GM12878 (cell line): ENCODE results near the gene ACTMAP. TPM values are rescaled to one million over a fixed set of nuclear protein-coding genes. Genes with fewer than 3 reads are reported as not detected.
A peak's percentile ranks its signal among the peaks of the same experiment; 100 is the strongest.

ENCODE experiments used
- ATAC-seq: fragments of 200-7000 bp; cut with Tn5 transposase; 3 replicates; pipeline ENCODE4 v1.9.1; 2020; ENCODE audit warnings: mild to moderate bottlenecking, moderate library complexity
- BruUV-seq: library from RNA; stranded (reverse); fragments of 400-500 nt; replicated peaks from 2 replicates; lab custom pipeline; 2021; lab: Mats Ljungman, UMichigan
- CTCF ChIA-PET: fragments of 300-600 bp; sonication (Branson Sonifier 250); formaldehyde crosslinking; extraction: SDS; loops from one replicate; lab custom pipeline; 2021; ENCODE audit warnings: inconsistent platforms; lab: Yijun Ruan, JAX
- POLR2A ChIA-PET: fragments of 350-600 bp; formaldehyde crosslinking; extraction: SDS; loops from one replicate; lab custom pipeline; 2021; ENCODE audit warnings: inconsistent platforms; lab: Charles Lee
- RAD21 ChIA-PET: fragments of 300-600 bp; sonication (Branson Sonifier 250); formaldehyde crosslinking; loops from one replicate; lab custom pipeline; 2023; ENCODE audit warnings: antibody characterized with exemption; ENCODE audit not compliant: unreplicated experiment; lab: Charles Lee
- SMC1A ChIA-PET: fragments of 300-600 bp; sonication (Branson Sonifier 250); formaldehyde crosslinking; loops from one replicate; lab custom pipeline; 2023; ENCODE audit not compliant: unreplicated experiment, uncharacterized antibody; lab: Charles Lee
- DNase-seq: peaks from one replicate; pipeline ENCODE4 v3.0.0-alpha.2; 2011; ENCODE audit warnings: low read depth, low spot score
- FAIRE-seq: peaks from 3 replicates; lab custom pipeline; 2011; peaks lifted over from hg19 to GRCh38; lab: Jason Lieb, UNC
- H2AFZ ChIP-seq: 2 replicates; pipeline ENCODE4 v1.6.0; 2011; ENCODE audit warnings: low read depth, low read length, control low read depth; ENCODE audit not compliant: control insufficient read depth
- H3K27ac ChIP-seq: 2 replicates; pipeline ENCODE4 v1.5.1; 2011; ENCODE audit warnings: control low read depth; ENCODE audit not compliant: control insufficient read depth, insufficient read depth
- H3K27me3 ChIP-seq, 2 experiments: replicated peaks in 1 of 2; 2 replicates each; pipeline versions ENCODE4 v1.6.0 to v1.6.1; 2011; ENCODE audit warnings: low read length in 1 of 2; ENCODE audit not compliant: control insufficient read depth in 2 of 2, insufficient read depth in 2 of 2
- H3K36me3 ChIP-seq, 2 experiments: 2 replicates each; pipeline ENCODE4 v1.5.1; 2011; ENCODE audit warnings: low read length in 1 of 2; ENCODE audit not compliant: control insufficient read depth in 2 of 2, insufficient read depth in 2 of 2
- H3K4me1 ChIP-seq: 2 replicates; pipeline ENCODE4 v1.6.1; 2011; ENCODE audit warnings: mild to moderate bottlenecking, low read length, moderate library complexity, mixed read lengths; ENCODE audit not compliant: control insufficient read depth, insufficient read depth
- H3K4me2 ChIP-seq: 2 replicates; pipeline ENCODE4 v1.6.0; 2011; ENCODE audit warnings: control low read depth; ENCODE audit not compliant: control insufficient read depth, insufficient read depth
- H3K4me3 ChIP-seq: fragments of 200-600 bp; sonication (generic); 2 replicates; pipeline ENCODE4 v1.5.1; 2016
- H3K79me2 ChIP-seq: 2 replicates; pipeline ENCODE4 v1.6.0; 2011; ENCODE audit warnings: low read length; ENCODE audit not compliant: control insufficient read depth, insufficient read depth
- H3K9ac ChIP-seq: 2 replicates; pipeline ENCODE4 v1.8.0; 2011; ENCODE audit warnings: low read length, control low read depth, mixed read lengths; ENCODE audit not compliant: control insufficient read depth, insufficient read depth
- H3K9me3 ChIP-seq: replicated peaks from 3 replicates; pipeline ENCODE4 v1.5.1; 2011; ENCODE audit warnings: mild to moderate bottlenecking, low read length; ENCODE audit not compliant: control insufficient read depth, insufficient read depth
- H4K20me1 ChIP-seq: 2 replicates; pipeline ENCODE4 v1.6.0; 2011; ENCODE audit not compliant: control insufficient read depth, insufficient read depth
- JUNB ChIP-seq: IDR thresholded peaks from 2 replicates; pipeline ENCODE4 v1.6.1; 2016; ENCODE audit warnings: antibody characterized with exemption, mild to moderate bottlenecking
- MEF2A ChIP-seq: IDR thresholded peaks from 2 replicates; pipeline ENCODE4 v1.6.1; 2011; ENCODE audit warnings: low read depth, mild to moderate bottlenecking, low read length, moderate library complexity; ENCODE audit not compliant: insufficient read depth
- MXI1 ChIP-seq: fragments of 150-350 bp; IDR thresholded peaks from 2 replicates; pipeline ENCODE4 v1.6.1; 2011; ENCODE audit warnings: low read depth, mild to moderate bottlenecking, inconsistent platforms, low read length, improper control_type of control experiment
- RAD21 ChIP-seq: IDR thresholded peaks from 2 replicates; pipeline ENCODE4 v1.6.1; 2011; ENCODE audit warnings: mild to moderate bottlenecking, low read depth, low read length, moderate library complexity; ENCODE audit not compliant: insufficient read depth
- RUNX3 ChIP-seq: IDR thresholded peaks from 2 replicates; pipeline ENCODE4 v1.6.1; 2012; ENCODE audit warnings: low read length, inconsistent platforms
- SMC3 ChIP-seq: IDR thresholded peaks from 2 replicates; pipeline ENCODE4 v1.6.1; 2011; ENCODE audit warnings: low read length, improper control_type of control experiment, borderline replicate concordance
- WGBS: methylation state at CpG from one replicate; pipeline ENCODE4 v1.1.6; 2016; ENCODE audit warnings: low lambda C conversion rate; ENCODE audit not compliant: insufficient replicate concordance, insufficient coverage; ENCODE audit errors: missing lambda C conversion rate; 5-methylcytosine and 5-hydroxymethylcytosine counted together
- in situ Hi-C: fragments of 300-500 bp; cut with MboI; formaldehyde crosslinking; loops from 9 replicates; pipeline ENCODE4 v1.14.3; 2018; ENCODE audit warnings: mixed read lengths
- intact Hi-C: fragments of 100-400 bp; cut with micrococcal nuclease; formaldehyde crosslinking; loops from one replicate; pipeline ENCODE4 v1.14.2; 2022; ENCODE audit not compliant: unreplicated experiment
- polyA plus RNA-seq, 11 experiments: library from polyadenylated mRNA; depleted of rRNA in 4 of 11; unstranded in 6 of 11; stranded (reverse) in 5 of 11; fragments of >200 nt; fragmentation: Nextera tagmentation in 4 of 11; fragmentation: Illumina TruSeq in 1 of 11; extraction: Ambion mirVana in 4 of 11; extraction: Trizol in 1 of 11; gene quantifications; 1 replicate in 1 of 11; 2 replicates in 10 of 11; pipeline versions ENCODE4 v1.2.1 to v1.2.3, GENCODE V29; 2011 to 2016; ENCODE audit warnings: inconsistent platforms in 2 of 11, missing spikeins in 2 of 11, low read depth in 1 of 11
- total RNA-seq, 4 experiments: library from RNA; depleted of rRNA in 3 of 4; stranded (reverse); fragments of >200 nt in 3 of 4; fragmentation: Illumina TruSeq in 1 of 4; extraction: Trizol in 1 of 4; gene quantifications; 2 replicates each; pipeline versions ENCODE4 v1.2.1 to v1.2.3, GENCODE V29; 2013 to 2021
- TF ChIP-seq, protein P1 (sequence below): IDR thresholded peaks from 2 replicates; pipeline ENCODE4 v1.6.1; 2012; ENCODE audit warnings: low read length, inconsistent platforms
- TF ChIP-seq, protein P2 (sequence below), 3 experiments: IDR thresholded peaks in 2 of 3; conservative IDR thresholded peaks in 1 of 3; 2 replicates each; pipeline ENCODE4 v1.5.1; 2011; ENCODE audit warnings: low read depth in 3 of 3, low read length in 3 of 3, mild to moderate bottlenecking in 3 of 3, control low read depth in 2 of 3, moderate library complexity in 2 of 3, inconsistent platforms in 1 of 3, mixed read lengths in 1 of 3; ENCODE audit not compliant: control insufficient read depth in 2 of 3, insufficient read depth in 1 of 3; ENCODE audit errors: extremely low read depth in 1 of 3

The ACTMAP gene
- total and polyA plus RNA-seq, 10 of the 15 experiments (the other 5 are each of a cell fraction or from before 2014, with no cell fraction given) = 3.0 to 26.2 (median 11.1) TPM

DNA sequence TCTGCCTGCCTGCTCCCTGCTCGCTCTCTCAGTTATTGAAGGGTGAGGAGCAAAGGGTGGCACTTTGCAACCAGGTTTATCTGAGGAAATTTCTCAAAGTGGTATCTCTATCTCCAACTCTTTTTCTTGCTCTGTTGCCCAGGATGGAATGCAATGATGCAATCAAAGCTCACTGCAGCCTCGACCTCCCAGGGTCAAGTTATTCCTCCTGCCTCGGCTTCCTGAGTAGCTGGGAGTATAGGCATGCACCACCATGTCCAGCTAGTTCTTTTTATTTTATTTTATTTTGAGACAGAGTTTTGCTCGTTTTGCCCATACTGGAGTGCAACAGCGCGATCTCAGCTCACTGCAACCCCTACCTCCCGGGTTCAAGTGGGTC, 4.9 kb downstream of the ACTMAP start (continued):
- no peak for TF ChIP-seq MXI1
- TF ChIP-seq JUNB = no peak
- no peak for TF ChIP-seq MEF2A

DNA sequence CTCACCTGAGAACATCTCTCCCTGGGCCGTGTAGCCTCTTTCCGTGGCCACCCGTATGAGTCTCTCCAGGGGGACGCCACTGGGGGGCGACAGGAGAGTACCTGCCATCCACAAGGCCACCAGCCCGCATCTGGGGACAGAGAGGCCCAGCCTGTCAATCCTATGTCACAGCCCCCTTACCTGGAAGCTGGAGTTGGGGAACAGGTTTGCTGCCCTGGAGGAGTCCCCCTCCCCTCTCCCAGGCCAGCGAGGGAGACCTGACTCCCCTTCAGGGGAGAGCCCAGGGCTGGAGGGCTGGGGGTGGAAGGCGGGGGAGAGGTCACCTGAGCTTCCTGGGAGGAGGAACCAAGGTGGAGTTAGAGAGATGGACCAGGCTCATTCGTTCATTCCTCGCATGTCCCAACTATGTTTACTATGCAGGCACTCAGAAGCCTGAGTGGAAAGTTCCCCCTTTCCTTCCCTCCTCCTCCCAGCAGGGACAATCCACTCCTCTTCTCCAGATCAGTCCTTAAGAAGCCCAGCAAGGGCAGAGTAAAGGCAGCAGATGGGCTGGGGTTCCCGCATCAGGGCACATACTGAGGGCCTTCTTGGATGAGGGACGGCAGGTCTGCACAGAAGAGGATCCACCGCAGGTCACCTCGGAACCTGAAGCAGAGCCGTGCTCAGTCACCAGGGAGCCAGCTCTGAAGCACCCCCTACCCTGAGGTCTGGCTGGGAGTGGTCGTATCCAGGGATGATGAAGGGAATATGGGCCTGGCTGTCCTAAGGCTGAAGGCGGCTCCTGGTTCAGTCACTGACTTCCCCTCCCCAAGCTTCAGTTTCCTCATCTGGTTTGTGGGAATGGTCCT, 5.5 kb downstream of the ACTMAP start:
- Histone ChIP-seq H3K36me3 (no peaks in the 10 kb centered on the region; a peak in 3 of 4 replicates), H2AFZ (no peak overlapping the region), H3K27ac (no peak overlapping the region), H3K9me3 (no peaks in the 10 kb centered on the region), H3K4me2 (no peak overlapping the region), H3K9ac (no peak overlapping the region), H3K79me2 (peaks cover 20% of the 10 kb centered on the region), H3K27me3 (no peaks in the 10 kb centered on the region), H4K20me1 (no peaks in the 10 kb centered on the region), H3K4me3 (no peak overlapping the region), H3K4me1 (peaks cover 8% of the 10 kb centered on the region)
- ChIA-PET POLR2A (interaction anchor here (1.2 to 2.1 kb wide), 2 partner anchors 10 to 33 kb away, joined by 4 to 6 read pairs; partner anchors contain the start of gene RAB4B), RAD21 (interaction anchor here (1.1 to 16.3 kb wide), 6 partner anchors 10 to 81 kb away, joined by 3 to 291 read pairs (median 6); partner anchors contain the start of genes MIA and RAB4B), CTCF (interaction anchor here (0.6 to 4.5 kb wide), 7 partner anchors 11 to 590 kb away, joined by 3 to 26 read pairs (median 3); no protein-coding TSS in a partner anchor), SMC1A (interaction anchor here (0.6 to 2.1 kb wide), 9 partner anchors 8 to 339 kb away, joined by 3 to 7 read pairs (median 4); partner anchors contain the start of genes EGLN2 and RAB4B)
- TF ChIP-seq RAD21 (peak; percentile 44), SMC3 (peak; percentile 26; the same call in 1 of the 2 replicates), RUNX3 (no peak)
- TF ChIP-seq, protein P1, sequence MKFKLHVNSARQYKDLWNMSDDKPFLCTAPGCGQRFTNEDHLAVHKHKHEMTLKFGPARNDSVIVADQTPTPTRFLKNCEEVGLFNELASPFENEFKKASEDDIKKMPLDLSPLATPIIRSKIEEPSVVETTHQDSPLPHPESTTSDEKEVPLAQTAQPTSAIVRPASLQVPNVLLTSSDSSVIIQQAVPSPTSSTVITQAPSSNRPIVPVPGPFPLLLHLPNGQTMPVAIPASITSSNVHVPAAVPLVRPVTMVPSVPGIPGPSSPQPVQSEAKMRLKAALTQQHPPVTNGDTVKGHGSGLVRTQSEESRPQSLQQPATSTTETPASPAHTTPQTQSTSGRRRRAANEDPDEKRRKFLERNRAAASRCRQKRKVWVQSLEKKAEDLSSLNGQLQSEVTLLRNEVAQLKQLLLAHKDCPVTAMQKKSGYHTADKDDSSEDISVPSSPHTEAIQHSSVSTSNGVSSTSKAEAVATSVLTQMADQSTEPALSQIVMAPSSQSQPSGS = no peak
- TF ChIP-seq, protein P2, sequence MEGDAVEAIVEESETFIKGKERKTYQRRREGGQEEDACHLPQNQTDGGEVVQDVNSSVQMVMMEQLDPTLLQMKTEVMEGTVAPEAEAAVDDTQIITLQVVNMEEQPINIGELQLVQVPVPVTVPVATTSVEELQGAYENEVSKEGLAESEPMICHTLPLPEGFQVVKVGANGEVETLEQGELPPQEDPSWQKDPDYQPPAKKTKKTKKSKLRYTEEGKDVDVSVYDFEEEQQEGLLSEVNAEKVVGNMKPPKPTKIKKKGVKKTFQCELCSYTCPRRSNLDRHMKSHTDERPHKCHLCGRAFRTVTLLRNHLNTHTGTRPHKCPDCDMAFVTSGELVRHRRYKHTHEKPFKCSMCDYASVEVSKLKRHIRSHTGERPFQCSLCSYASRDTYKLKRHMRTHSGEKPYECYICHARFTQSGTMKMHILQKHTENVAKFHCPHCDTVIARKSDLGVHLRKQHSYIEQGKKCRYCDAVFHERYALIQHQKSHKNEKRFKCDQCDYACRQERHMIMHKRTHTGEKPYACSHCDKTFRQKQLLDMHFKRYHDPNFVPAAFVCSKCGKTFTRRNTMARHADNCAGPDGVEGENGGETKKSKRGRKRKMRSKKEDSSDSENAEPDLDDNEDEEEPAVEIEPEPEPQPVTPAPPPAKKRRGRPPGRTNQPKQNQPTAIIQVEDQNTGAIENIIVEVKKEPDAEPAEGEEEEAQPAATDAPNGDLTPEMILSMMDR (IDR thresholded peaks at IDR 0.05 in 2 of 3, conservative IDR thresholded peaks at IDR 0.05 in 1 of 3; ENCODE audit: control insufficient read depth in 2 of 3, extremely low read depth in 1 of 3, insufficient read depth in 1 of 3, low read depth in 3 of 3, low read length in 3 of 3) = peak; percentile 25 to 36 (median 32); a peak in 4 of 6 replicates
- FAIRE-seq (no peak), ATAC-seq (peak; percentile 44), DNase-seq (no peak)
- BruUV-seq = no TSS peak
- in situ Hi-C loops = no loop called here
- intact Hi-C loops = no loop called here
- 68% methylated on average over 17 of the region's 17 CpGs for WGBS
